Astrocyte (in vitro differentiated cells and primary cell): ENCODE data around the gene SLC25A10.

Experiments
- CTCF ChIP-seq: IDR thresholded peaks from 2 replicates; pipeline ENCODE4 v1.5.1; 2011; ENCODE audit warnings: low read depth, mild to moderate bottlenecking, inconsistent platforms, low read length, moderate library complexity; ENCODE audit not compliant: insufficient read depth
- EZH2 ChIP-seq: IDR thresholded peaks from 2 replicates; pipeline ENCODE4 v1.6.1; 2012; ENCODE audit warnings: mild to moderate bottlenecking, low read length, inconsistent platforms; ENCODE audit not compliant: insufficient read depth

GRCh38 chr17:81703747-81704654, 8.1 kb upstream of the SLC25A10 start:
- TF ChIP-seq CTCF (no peak), EZH2 (no peak)
